Stimulated activated CD8-positive, alpha-beta memory T cell treated with anti-CD3 and anti-CD28 coated beads, Interleukin-7, amount 100 ng/mL, for 48 hours (primary cell): ENCODE results near the gene KIRREL3.

Experiments
- DNase-seq, 2 donors: peaks; one replicate each; pipeline ENCODE4 v3.0.0-alpha.2; 2020; ENCODE audit warnings: low read depth in 1 of 2; ENCODE audit errors: extremely low read depth in 1 of 2

The KIRREL3 gene

DNA sequence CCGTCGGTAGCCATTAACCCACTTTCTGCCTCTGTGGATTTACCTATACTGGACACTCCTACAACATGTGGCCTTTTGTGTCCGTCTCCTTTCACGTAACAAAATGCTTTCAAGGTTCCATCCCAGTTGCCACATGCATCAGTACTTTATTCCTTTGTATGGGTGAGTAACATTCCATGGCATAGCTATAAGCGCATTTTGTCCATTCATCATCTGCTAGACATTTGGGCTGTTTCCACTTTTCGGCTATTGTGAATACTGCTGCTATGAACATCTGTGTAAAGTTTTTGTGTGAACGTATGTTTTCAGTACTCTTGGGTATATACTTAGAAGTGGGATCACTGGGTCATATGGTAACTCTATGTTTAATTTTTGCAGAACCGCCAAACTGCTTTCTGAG is 387.9 kb downstream of the KIRREL3 start:
- DNase-seq: no peak

DNA sequence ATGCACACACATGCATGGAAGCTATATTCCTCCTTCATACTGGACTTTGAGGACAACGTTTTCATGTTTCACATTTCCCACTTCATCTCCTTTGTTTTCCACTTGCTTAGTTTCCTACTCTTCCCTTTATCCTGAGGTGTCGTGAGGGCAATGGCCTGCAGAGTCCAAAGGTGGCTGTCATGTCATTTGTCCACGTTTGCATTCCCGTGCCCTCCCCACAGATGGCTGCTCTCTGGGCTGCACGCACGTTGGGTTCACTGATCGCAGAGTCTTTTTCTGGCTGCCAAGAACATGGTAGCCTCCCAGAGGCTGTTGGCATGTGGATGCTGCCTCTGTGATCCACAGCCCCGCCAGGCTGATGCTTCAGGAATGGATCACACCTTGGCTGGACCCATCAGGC is 389.1 kb downstream of the KIRREL3 start:
- DNase-seq: no peak

GRCh38 chr11:126608658-126609057 is 391.9 kb downstream of the KIRREL3 start:
- DNase-seq: no peak

- no peak for DNase-seq
Measured at GRCh38 chr11:126607776-126608541, 392.6 kb downstream of the KIRREL3 start.

GRCh38 chr11:126607374-126607773 is 393.2 kb downstream of the KIRREL3 start:
- no peak for DNase-seq

DNA sequence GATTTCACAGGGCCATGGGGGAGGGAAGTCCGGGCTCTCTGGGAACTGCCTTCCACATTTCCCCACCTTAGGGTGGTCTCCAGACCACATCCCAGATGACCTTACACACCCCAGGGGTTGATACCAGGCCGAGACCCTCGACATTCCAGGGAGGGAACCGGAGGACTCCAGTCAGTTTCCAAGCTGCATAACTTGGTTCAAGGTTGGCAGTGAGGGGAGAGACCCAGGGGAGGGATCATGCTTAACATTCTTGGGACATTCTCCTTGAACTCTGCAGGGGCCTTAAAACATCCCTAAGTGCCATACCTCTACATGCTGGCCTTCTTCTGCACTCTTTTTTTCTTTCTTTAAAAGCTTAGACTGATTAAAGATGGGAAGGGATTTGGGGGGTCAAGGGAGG is 394.1 kb downstream of the KIRREL3 start:
- DNase-seq: no peak

- DNase-seq: no peak
Measured at GRCh38 chr11:126604461-126604860, 396.1 kb downstream of the KIRREL3 start.

DNA sequence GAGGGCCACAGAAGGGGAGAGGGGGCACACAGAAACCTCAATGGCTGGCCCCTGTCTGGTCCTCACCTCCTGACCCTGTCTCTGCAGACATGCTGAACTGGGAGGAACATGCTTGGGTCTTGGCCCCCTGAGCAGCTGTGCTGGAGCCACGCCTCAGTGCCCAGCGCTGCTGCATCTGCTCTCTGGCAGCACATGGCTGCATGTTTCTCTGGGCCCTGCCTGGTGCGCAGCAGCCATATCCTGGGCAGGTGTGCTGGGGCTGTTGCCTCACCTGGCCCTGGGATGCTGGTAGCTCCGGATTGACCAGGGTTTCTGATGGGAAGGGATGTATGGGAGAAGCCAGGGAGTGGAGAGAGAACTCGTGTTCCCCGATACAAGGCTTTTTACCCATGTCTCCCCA is 397.1 kb downstream of the KIRREL3 start:
- no peak for DNase-seq

DNA sequence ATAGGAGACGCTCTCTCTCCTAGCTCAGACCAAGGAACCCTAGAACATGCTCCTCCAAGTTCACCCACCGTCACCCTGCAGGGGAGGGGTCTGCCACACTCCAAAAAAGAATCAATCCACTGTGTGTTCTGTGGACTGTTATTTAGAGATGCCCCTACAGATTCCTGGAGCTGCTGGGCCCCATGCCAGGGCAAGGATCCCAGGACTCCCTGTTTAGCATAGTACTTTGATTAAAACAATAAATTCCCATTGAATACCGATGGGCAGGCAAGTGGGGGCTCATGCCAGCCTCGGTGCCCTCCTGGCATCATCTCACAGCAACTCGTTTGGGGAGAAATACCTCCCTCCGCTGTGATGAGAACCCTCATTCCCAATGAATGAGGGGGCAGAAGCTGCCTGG is 397.6 kb downstream of the KIRREL3 start:
- DNase-seq: no peak

GRCh38 chr11:126602349-126602940 is 398.1 kb downstream of the KIRREL3 start:
- no peak for DNase-seq

- DNase-seq: no peak
Measured at GRCh38 chr11:126601550-126602215, 398.9 kb downstream of the KIRREL3 start.

GRCh38 chr11:126601136-126601535 is 399.4 kb downstream of the KIRREL3 start:
- DNase-seq: no peak

- DNase-seq: no peak
Measured at GRCh38 chr11:126599217-126599897, 401.2 kb downstream of the KIRREL3 start.

DNA sequence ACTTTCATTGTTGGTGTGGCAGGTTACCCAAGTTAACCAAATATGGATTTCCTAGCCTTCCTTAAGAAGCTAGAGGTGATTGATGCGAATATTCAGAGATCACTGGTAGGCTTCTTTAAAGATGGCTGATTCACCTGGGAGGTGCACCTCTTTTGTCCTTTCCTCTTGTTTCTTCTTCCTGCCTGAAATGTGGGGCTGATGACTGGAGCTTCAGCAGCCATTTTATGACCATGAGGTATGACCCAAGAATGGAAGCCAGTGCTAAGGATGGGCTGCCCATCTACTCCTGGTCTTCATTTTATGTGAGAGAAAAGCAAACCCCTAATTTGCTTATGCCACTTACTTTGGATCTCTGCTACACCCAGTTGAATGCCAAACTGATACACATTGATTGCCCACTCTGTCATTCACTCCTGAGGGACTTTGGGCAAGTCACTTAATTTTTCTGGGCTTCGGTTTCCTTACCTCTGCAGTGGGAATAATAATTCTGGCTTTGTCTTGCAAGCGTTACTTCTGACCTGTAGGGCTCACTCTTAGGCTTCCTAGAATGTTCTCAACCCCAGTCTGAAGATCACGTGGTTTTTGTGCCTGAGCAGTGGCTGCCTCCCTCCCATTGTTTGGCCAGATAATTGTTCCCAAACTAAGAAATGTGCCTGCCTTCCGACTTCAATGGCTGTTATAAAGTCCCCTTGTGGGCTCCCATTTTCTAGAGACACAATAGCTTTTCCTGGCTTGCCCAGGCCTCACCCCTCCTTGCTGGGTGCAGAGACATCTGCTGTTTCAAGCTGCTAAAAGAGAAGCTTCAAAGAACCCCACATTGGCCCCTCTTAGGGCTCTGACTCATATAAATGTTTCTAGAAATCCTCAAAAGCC is 402.0 kb downstream of the KIRREL3 start:
- no peak for DNase-seq

DNA sequence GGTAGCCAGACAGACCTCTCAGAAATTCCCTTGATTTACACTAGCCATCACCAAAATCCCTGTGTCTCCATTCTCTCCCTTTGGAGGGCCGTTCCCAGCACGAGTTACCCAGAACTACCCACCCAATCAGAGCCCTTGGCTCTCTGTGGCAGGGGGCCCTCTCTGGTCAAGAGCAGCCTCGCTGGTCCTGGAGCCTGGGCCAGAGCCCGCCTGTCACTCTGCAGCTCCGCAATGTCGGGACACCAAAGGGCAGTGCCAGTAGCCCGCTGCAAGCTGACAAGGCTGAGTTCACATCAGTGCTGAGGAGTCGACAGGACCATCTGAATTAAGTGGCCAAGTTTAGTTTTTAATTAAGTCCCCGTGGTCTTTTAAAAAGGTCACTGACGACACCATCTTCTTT is 403.5 kb downstream of the KIRREL3 start:
- DNase-seq: no peak

DNA sequence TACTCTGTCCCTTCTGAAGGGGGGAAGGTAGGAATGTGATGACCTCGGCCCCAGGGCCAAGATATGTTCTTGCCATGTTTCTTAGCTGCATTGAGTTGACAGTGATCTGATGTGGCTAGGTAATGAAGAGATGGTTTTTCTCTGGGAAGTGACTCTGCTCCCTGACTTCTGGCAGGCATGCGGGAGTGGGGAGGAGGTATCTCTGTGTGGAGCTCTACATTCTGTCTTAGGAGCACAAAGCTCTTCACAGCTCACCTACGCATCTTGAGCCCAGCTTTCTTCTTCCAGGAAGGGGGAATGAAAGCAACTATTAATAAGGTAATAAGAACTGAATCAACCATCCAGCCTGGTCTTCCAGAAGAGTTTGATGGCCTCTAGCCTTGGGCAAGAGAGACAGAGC is 404.1 kb downstream of the KIRREL3 start:
- no peak for DNase-seq

- no peak for DNase-seq
Measured at GRCh38 chr11:126595560-126595959, 405.0 kb downstream of the KIRREL3 start.

DNA sequence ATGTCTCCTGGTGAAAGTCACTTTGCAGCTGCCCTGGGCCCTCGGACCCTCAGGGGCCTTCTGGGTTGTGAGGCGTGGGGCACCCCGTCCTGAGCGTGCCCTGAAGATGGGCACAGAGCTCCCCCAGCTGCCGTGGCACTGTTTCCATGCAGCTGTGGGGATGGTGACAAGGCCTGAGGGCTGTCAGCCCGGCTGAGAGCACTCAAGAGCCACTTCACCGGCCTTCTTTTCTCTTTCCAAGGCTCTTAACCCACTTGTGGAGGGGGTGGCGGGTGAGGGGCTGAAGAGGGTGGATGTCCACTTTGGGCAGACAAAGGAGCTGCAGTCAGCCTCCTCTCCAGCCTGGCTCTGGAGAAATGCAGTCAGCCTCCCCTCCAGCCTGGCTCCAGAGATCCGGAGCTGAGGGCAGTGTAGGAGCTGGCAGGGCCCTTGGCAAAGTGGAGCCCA is 405.6 kb downstream of the KIRREL3 start:
- no peak for DNase-seq

DNA sequence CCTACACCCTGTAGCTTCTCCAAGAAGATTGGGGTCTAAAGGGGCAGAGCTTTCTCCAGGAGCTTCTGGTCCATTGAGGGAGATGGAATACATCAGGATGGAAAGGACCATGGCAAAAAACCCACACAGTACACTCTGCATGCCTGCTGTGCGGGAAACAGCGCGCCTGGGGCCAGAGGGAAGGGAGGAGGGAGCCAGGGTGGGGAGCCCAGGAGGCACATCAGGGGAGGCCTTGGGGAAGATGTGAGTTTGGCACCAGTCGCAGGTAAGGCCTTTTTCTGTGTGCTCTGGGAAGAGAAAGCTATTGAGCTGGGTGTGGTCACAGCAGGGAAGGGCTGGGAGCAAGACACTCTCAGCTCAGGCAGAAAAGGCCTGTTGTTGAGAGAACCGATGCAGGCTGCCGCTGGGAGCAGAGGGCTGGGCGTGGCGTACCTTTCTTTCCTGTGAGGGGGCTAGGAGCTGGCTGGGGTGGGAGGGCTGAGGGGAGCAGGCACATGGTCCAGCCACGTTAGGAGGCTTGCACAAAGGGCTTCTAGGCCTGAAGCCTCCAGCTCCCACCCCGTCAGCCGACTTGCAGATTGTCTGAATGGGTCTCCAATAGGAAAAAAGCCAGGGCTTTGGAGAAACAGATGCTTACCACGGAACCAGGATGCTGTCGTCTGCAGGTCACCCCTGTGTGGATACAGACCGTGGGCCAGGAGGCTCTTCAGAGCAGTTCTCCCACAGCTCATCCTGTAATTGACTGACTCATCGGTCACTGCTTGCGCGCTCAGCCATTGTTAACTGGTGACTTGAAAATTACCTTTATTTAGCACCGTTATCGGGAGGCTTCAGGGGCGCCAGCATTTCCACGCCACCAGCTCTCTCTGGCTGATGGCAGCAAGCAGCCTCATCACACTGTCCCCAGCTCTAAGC is 407.8 kb downstream of the KIRREL3 start:
- DNase-seq: no peak
